Hematopoietic multipotent progenitor cell (in vitro differentiated cells): ENCODE data around the gene PI16. TPM values are rescaled to one million over a fixed set of nuclear protein-coding genes. Genes with fewer than 3 reads are reported as not detected.

ENCODE experiments used
- DNase-seq, 3 donors: peaks; one replicate each; pipeline ENCODE4 v3.0.0-alpha.2; 2011 to 2015; ENCODE audit warnings: low read depth in 2 of 3, low spot score in 2 of 3
- total RNA-seq: library from RNA; depleted of rRNA; stranded (reverse); fragments of >200 nt; gene quantifications from one replicate; pipeline ENCODE4 v1.2.3, GENCODE V29; 2012

PI16 gene
- total RNA-seq, 1 donor = not detected

DNA sequence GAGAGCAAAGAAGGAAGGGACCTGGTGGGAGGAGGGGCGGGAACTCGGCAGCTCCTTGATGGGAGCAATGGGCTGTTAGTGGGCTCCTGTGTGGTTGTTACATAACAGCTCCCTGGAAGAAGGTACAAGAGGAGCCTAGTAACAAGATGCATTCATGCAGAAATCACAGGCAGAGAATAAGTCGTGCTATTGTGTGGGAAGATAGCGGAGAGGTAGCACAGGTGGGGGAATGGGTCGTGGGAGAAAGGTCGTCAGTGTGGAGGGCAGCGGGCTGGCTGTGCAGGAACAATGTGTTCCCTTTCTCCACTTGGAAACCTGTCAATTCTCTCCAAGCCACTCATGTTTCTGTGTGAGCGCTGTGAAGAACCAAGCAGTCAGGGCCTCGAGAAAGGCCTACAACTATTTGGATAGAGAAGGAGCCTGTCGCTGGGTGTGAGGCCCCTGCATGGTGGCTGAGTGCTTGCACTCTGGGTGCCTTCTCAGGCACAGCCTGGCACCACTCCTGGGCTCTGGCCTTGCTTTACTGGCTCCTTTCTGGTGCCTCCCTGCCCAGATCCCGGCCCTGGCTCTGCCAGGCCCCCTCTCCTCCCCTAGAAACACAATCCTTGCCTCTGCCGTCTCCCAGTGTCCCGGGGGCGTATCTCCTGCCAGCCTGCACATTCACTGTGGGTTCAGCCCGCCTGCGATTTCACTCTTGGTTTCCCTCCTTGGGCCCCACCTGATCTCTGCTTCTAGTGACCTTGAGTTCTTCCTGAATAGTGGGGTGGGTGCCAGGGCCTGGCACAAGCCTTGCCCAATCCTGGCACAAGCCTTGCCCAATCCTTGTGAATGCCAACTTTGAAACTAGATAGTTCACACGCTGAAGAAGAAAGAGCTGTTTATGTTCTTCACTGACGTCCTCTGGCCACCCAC, 43.5 kb downstream of the PI16 start:
- DNase-seq = no peak

DNA sequence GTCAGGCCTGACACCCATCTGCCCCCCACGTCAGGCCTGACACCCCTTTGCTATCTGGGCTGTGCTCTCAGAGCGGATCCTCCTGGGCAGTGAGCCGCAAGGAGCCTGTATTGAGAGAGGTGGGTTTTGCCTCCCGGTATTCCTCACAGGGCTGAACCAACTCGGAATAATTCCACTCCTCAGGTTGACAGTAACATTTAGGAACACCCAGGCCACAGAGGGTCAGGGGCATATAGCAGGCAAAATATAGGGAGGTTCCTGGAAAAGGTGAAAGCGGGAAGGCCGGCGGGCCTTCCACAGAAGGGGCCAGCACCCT, 44.1 kb downstream of the PI16 start:
- no peak for DNase-seq

- DNase-seq = no peak
These were observed 44.7 kb downstream of the PI16 start for GRCh38 chr6:36999061-36999750.

DNA sequence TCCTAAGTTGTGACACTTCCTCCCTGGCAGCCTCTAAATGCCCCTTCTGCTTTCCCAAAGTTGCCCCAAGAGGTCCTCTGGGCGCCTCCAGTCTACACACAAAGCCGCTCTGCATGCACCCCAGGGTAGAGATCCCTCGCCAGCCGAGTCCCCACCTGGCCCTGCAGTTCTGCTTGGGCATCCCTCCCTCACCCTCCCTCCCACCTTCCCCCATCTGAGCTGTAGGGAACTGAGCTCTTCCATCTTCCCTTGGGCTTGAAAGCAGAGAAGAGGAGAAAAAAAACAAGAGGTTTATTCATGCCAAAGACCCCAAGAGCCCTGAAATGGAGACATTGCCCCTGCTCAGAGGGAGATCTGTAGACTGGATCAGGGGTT, 45.2 kb downstream of the PI16 start:
- no peak for DNase-seq

GRCh38 chr6:37004044-37004980, 49.8 kb downstream of the PI16 start:
- no peak for DNase-seq

GRCh38 chr6:37005061-37005810, 50.7 kb downstream of the PI16 start, which contains the start of gene FGD2:
TSS of gene FGD2 (plus strand) at chr6:37005655. CDS start at chr6:37005818, 163 bp downstream.
- peak in 2 of 3 donors; percentile 63 to 81 for DNase-seq

DNA sequence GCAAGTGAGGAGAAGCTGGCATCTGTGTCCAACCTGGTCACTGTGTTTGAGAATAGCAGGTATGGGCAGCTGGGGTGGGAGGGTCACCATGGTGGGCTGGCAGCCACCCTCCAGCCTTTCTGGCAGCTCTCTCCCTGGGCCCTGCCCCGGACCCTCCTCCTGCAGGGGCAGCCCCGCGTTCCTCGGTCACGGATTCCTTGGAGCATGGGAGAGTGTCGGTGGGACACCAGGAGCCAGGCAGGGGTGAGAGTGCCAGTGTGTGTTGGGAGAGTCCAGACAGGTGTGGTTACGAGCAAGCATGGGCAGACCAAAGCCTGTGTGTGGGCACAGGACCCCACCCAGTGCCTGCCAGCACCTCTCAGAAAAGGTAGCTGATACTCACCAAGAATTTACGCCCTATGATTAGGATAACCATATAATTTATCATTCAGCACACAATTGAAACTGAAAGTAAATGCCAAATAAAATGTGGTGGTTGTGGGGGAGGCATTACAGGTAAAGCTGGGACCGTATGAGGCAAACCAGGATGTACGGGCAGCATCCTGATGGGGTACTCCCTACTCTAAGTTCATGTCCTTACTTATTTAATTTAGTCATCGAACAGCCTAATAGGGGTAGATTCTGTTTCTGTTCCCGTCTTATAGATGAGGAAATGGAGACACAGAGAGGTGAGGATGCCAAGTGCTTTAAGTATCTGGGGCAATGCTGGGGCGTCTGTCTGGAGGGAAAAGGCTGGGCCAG, 51.5 kb downstream of the PI16 start:
- DNase-seq = no peak

DNA sequence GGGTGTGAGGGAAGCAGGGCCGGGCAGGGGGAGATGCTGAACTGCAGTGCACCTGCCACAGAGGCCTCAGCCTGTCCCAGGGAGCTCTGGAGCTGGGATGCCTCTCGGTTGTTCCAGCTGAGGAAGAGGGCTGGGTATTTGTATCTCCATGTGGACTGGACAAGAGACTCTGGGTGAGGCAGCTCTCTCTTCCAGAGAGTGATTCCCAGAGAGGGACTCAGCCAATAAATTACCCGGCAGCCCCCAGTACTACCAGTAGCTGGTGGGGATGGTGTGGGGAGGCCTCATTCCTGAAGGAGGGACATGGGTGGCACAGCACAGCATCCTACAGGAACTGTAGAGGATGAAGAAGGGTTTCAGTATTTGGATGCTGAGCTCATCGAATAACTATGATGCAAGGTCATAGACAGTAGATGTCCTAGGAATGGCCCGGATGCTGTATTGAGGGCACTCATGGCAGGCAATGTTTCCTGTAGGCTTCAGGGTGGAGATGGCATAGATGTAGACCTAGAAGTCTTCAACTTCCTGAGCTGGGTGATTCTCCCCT, 52.3 kb downstream of the PI16 start:
- no peak for DNase-seq

- DNase-seq = peak in 1 of 3 donors; percentile 60
These were observed 53.0 kb downstream of the PI16 start for GRCh38 chr6:37007340-37008043.

DNA sequence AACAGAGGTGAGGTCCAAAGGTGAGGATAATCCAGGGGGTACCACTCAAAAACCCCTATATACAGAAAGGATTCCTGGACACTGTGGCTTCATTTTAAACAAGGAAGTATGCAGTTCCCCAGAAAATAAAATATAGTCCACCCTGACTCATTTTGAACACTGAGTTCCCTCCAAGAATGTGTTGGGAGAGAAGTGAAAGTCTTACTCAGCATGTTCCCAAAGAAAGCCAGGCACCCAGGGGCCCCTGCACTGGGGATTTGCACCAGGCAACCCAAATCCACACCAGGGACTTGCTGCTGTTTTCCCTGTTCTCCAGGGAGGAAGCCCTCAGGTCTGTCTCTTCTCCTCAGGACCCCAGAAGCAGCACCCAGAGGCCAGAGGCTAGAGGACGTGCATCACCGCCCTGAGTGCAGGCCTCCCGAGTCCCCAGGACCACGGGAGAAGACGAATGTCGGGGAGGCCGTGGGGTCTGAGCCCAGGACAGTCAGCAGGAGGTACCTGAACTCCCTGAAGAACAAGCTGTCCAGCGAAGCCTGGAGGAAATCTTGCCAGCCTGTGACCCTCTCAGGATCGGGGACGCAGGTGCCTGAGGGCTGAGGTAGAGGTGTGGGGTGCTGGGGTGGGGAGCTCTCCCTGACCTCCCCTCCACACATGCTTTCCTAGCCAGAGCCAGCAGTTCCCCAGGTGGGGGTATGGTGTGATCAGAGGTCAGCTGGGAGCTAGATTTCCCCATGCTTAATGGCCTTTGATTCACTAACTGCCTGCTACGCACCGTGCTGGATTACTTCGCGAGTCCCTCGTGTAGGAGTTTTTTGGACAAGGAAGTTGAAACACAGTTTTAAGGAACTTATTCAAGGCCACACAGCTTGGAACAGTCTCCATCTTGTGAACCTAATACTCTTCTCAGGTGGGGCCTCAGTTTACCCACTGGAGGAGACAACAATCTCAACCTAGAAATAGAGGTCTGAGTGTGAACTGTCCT, 54.2 kb downstream of the PI16 start:
- no peak for DNase-seq

GRCh38 chr6:37010402-37010892, 55.9 kb downstream of the PI16 start:
- DNase-seq = no peak

GRCh38 chr6:37011656-37012378, 57.3 kb downstream of the PI16 start:
- no peak for DNase-seq

GRCh38 chr6:37013516-37014491, 59.3 kb downstream of the PI16 start:
- DNase-seq = no peak
